Activated CD8-positive, alpha-beta memory T cell treated with anti-CD3 and anti-CD28 coated beads for 24 hours (primary cell): ENCODE measurements around the gene CCDC110.

Experiments
- DNase-seq: peaks from one replicate; pipeline ENCODE4 v3.0.0-alpha.2; 2020

The CCDC110 gene

GRCh38 chr4:185412412-185412811, 59.1 kb downstream of the CCDC110 start:
- no peak for DNase-seq

DNA sequence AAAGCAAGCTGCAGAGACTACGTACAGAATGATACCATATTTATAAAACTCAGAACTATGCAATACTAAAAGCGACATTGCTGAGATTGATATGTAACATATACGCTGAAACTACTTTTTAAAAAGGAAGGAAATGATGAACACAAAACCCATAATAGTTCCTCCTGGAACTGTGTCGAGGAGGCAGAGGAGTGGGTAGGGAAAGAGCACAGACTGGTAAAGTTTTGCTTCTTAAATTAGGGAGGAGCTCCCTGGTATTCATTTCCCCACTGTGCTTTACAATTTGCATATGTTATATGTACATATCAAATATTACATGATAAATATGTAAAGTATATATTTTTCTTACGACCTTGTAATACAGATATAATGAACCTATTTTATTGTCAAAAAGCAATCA, 59.7 kb downstream of the CCDC110 start:
- DNase-seq = no peak

DNA sequence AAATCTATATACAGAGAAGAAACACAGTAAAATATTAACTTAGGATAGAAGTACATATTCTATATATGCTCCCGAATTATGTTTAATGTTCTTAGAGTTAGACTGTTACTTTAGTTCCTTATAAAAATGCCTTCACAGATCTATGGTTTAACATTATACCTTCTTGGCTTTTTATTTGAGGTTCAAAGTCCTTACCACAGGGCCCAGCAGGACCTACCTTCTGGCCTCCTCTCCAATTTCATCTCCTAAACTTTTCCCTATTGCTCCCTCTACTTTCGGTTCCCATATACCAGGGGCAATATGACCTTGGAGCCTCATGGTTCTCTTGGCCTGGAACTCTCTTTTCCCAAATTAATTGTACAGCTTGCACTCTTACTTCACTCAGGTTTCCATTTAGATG, 63.1 kb downstream of the CCDC110 start:
- DNase-seq = no peak

DNA sequence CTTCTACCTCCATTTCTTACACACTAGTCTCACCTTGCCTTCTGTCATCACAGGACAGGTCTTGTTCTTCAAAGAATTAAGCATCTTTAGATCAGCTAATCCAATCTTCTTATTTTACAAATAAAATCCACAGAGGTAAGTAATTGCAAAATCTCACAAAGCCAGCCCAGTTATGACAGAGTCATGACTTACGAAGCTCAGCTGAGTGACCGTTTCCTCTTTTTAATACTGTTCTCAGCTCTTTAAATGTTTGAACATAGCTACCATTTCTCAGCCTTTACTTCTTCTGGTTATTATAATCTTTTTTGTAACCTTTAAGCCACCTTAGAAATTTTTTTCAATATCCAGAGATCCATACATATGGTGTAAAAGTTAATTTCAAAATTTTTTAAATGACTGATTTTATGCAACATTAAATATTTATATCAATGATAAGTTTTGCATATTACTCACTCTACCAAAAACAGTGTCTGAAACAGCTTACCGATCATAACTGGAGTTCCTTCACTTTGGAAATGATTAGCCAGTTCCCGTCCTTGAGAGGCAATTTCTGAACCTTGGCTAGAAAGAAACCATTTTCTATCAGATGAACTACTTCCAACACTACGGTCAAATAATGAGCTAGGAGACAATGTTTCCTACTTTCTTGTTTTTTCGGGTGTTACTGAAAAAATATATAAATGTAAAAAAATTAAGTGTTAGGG, 66.1 kb downstream of the CCDC110 start:
- DNase-seq = no peak

DNA sequence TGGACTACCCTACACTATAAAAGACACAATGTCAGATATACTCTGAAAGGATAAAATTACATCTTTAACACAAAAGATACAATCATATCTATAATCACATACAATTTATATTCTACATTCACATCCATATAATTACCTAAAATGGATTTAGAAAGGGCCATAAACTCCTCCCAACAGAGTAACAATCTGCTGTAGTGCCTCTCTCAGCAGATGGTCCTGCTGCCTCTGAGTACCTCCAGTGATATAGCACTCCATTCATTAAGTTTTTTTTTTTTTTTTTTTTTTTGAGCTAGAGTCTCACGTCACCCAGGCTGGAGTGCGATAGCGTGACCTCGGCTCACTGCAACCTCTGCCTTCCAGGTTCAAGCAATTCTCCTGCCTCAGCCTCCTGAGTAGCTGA, 67.5 kb downstream of the CCDC110 start:
- DNase-seq = no peak

DNA sequence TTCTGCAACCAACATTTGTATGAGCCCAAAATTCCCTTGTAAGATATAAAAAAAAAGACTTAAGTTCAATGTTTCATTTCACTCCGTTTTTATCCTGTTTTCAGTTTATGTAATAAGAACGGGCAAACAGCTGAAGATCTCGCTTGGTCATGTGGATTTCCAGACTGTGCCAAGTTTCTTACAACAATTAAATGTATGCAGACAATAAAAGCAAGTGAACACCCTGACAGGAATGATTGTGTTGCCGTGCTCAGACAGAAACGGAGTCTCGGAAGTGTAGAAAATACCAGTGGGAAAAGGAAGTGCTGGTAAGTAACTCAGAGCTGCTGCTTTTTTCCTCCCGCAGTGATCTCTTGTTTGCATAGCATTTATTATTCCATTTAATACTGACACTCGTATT, 72.1 kb downstream of the CCDC110 start:
- DNase-seq = no peak

DNA sequence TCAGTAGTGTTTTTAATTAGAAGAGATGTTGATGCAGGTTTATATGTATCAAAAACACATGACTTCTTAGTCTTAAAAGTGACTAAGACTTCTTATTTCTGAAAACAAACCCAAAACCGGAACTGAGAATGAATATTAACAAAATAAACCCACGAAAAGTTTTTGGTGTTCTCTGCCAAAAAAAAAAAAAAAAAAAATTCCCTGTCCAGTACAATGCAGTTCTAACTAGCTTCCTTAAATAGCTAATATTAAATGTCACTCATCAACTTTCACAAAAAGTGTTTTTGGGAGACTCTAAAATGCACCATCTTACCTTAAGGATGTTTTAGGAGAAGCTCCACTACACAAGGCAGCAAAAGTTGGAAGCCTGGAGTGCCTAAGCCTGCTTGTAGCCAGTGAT, 72.9 kb downstream of the CCDC110 start:
- DNase-seq = no peak

DNA sequence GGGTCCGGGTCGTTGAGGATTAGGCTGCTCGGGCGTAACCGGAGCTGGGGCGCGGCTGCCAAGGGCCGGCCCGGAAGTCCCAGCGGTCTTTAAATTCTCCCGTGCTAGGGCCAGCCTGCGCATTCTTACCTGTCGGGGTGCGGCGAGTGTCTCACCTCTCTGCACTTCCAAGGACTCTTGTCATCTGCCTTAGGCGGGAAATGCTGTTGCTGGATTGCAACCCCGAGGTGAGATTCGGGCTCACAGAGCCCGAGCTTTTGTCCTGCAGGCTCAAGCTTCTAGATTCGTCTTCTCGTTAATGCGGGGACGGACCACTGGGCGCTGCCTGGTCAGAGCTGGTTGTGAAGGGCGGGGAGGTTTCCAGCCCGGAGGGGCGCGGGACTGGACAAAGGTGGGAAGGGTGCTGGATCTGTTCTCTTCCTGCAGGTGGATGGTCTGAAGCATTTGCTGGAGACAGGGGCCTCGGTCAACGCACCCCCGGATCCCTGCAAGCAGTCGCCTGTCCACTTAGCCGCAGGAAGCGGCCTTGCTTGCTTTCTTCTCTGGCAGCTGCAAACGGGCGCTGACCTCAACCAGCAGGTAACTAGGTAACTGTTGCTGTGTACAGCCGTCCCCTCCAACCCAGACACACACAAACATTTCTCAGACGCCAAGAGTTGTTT, 74.7 kb downstream of the CCDC110 start, which contains the start of gene ANKRD37:
Gene ANKRD37 (plus strand): TSS at position 118 of the 662 bp plus-strand sequence. CDS start 83 bp downstream, at position 201.
- DNase-seq = no peak

GRCh38 chr4:185395956-185396723, 75.4 kb downstream of the CCDC110 start:
- peak; percentile 99 for DNase-seq

- DNase-seq = no peak
Observed at GRCh38 chr4:185395238-185395955, 76.1 kb downstream of the CCDC110 start, which contains the start of gene LRP2BP. Gene LRP2BP, minus strand, starts transcription at chr4:185395924. Its CDS starts 17,738 bp downstream, at chr4:185378186.
